HL-60/S4 treated with phorbol 12-myristate 13-acetate at 8.2 ng/mL for 4 days and 3 days (cell line): ENCODE results near the gene IKBKG.
"Not testable (repeated sequence)": the region's sequence is repeated elsewhere in the genome, so short reads cannot be mapped to it uniquely, and the experiment has no call there.

Experiments used
- in situ Hi-C: fragments of 300-500 bp; cut with MboI; formaldehyde crosslinking; loops from 2 replicates; pipeline ENCODE4 v1.15.0; 2022; ENCODE audit warnings: low sequenced_read_pairs

IKBKG gene

DNA sequence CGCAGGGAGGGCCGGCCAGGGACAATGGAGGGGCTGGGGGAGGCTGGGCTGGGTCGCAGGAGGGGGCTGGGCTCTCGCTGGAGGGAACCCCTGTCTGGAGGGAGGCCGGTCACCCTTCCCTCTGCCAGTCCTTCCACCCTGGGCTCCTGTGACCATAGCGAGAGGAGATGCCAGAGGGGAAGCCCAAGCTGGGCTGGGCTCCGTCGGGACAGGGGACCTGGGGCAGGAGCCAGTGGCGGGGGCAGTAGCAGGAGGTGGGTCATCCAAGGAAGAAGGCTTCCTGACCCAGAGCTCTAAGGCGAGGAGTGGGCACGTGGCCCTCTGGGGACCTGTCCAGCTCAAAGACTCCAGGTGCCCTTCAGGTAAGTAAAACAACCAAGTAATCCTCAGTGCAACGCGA, 54.8 kb downstream of the IKBKG start:
- in situ Hi-C loops = no loop called here

DNA sequence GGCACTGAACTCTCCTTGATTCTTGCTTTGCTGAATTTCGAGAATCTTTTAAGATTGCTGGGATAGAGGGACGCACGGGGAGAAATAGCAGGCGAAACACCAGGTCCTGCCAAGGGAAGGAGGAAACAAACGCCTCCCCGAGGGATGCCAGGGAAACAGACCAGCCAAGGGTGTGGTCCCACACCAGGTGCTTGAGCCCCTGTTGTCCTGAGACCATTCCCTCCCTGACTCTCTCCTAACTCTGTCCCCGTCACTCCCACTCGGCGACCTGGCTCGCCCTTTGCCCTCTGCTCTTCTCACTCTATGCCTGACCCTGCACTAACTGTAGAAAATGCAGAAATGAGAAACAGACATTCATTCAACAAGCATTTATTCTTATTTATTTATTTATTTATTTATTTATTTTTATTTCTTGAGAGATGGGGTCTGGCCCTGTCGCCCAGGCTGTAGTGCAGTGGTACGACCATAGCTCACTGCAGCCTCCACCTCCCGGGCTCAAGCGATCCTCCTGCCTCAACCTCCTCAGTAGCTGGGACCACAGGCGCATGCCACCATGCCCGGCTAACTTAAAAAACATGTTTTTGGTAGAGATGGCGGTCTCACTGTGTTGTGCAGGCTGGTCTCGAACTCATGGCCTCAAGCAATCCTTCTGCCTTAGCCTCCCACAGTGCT, 55.5 kb downstream of the IKBKG start:
- in situ Hi-C loops = no loop called here

DNA sequence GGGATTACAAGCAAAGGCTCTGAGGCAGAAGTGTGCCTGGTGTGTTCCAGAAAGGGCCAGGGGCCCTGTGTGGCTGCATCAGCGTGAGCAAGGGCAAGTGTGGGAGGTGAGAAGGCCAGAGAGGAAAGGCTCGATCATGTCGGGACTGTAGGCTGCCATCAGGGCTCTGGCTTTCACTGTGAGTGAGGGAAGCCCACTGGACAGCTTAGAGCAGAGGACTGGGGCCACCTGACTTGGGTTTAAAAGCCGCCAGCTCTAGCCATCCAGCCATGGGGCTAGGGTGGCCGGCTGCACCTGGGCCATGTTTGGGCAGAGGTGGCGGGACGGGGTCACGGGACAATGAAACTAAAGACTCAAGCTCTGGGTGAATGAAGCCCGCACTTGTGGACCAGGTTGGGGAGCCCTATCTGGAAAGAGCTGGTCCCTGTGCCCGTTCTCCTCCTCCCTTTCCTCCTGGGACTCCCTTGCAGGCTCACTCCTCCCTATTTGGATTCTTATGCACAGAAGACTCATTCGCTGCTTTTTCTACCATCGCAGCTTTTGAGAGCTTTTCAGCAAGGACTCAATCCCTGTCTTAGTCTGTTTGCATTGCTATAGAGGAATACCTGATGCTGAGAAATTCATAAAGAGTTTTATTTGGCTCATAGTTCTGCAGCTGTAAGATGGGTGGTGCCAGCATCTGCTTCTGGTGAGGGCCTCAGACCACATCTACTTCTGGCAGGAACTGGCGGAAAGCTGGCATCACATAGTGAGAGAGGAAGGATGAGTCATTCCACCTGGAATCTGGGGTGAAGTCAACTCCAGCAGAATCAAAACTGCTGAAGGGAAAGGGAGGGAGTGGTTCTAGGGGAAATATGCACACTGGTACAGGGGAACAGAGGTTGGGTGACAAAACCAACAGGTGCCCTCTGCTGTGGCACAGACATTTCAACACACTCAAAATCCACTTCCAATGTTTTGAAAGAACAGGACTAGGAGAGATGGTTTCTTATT, 56.3 kb downstream of the IKBKG start:
- in situ Hi-C loops = no loop called here

DNA sequence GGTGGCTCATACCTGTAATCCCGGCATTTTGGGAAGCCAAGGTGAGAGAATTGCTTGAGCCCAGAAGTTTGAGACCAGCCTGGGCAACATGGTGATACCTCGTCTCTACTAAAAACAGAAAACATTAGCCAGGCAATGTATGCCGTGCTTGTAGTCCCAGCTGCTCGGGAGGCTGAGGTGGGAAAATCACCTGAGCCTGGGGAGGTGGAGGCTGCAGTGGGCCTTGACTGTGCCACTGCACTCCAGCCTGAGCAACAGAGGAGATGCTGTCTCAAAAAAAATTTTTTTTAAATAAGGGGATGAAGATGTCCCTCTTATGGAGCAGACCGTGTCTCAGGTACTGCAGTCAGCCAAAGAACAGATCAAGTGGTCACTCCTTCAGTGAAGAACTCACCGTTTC, 58.1 kb downstream of the IKBKG start:
- in situ Hi-C loops = no loop called here

DNA sequence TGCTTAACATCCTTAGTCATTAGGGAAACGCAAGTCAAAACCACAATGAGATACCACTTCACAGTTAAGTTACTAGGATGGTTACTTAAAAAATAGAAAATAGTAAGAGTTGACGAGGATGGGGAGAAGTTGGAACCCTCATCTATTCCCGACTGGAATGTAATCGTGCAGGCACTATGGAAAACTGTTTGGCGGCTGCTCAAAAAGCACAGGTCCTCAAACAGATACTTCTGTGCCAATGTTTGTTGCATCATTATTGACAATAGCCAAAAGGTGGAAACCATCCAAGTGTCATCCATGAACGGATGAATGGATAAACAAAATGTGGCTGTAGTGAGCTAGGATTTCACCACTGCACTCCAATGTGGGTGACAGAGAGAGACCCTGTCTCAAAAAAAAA, 60.0 kb downstream of the IKBKG start:
- in situ Hi-C loops = no loop called here

DNA sequence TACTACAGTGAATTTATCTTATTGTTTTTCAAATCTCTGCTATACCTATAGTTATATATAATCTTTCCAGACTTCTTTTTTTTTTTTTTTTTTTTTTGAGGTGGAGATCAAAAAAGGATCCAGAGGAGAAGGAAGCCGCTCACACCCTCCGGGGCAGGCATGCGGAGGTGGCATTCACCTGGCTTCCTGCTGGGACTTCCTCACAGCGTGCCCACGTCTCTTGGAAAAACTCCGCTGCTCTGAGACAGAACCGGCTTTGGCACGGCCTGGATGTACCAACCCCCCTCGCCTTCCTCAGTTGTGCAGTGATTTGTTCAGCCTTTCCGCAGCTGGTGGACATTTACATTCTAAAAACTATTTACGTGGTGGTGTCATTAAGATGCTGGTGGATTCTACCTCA, 60.6 kb downstream of the IKBKG start:
- in situ Hi-C loops = not testable (repeated sequence)

DNA sequence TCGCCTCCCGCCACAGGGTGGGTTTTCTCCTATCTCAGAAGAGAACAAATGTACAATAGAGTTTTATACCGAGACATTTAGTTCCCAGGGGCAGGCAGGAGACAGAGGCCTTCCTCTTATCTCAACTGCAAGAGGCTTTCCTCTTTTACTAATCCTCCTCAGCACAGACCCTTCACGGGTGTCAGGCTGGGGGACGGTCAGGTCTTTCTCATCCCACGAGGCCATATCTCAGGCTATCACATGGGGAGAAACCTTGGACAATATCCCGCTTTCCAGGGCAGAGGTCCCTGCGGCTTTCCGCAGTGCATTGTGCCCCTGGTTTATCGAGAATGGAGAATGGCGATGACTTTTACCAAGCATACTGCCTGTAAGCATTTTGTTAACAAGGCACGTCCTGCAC, 61.4 kb downstream of the IKBKG start:
- in situ Hi-C loops = not testable (repeated sequence)

DNA sequence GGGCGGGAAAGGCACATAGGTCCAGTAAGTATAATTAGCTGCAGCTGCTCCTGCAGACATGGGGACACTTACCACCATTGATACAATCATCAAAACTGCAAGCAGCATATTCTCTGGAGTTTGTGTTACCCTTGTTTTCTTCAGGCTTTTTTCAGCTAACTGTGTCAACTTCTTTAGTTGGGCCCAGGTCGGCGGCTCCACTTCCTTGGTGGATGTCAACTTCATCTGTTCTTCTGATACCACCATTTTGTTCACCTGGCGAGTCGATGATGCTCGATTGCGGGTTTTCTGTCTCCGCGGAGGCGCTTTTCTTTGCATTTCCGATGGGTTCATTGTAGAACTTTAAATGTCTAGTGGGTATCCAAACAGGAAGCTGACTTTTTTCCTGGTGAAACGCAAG, 63.7 kb downstream of the IKBKG start:
- in situ Hi-C loops = not testable (repeated sequence)

DNA sequence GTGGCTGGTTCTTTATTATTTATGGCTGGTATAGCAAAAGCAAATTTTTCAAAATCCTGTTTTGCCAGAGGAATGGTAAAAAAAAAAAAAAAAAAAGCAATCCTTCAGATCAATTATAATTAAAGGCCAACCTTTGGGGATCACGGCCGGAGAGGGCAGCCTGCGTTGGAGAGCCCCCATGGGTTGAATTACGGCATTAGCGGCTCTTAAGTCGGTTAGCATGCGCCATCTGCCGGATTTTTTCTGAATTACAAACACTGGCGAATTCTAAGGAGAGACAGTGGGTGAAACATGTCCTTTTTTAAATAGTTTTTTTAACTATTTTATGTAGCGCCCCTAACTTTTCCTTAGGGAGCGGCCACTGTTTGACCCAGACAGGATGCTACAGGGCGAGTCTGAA, 66.2 kb downstream of the IKBKG start:
- in situ Hi-C loops = not testable (repeated sequence)
